Keratinocyte (primary cell): Measurements from ENCODE around the gene RANBP10. TPM values are rescaled to one million over a fixed set of nuclear protein-coding genes. Genes with fewer than 3 reads are reported as not detected.

Experiments
- DNase-seq: peaks from one replicate; pipeline ENCODE4 v3.0.0-alpha.2; 2011; ENCODE audit warnings: low read depth, missing footprints, low spot score
- FAIRE-seq: peaks from 2 replicates; lab custom pipeline; 2011; peaks lifted over from hg19 to GRCh38; lab: Jason Lieb, UNC
- H2AFZ ChIP-seq: 2 replicates; pipeline ENCODE4 v1.6.0; 2012; ENCODE audit warnings: low read length, control low read depth, inconsistent platforms; ENCODE audit not compliant: control insufficient read depth
- H3K27ac ChIP-seq: 2 replicates; pipeline ENCODE4 v1.5.1; 2011; ENCODE audit warnings: low read length; ENCODE audit not compliant: control insufficient read depth, insufficient read depth
- H3K27me3 ChIP-seq: 3 replicates; pipeline ENCODE4 v1.6.0; 2011; ENCODE audit warnings: low read length; ENCODE audit not compliant: control insufficient read depth, insufficient read depth; ENCODE audit errors: extremely low read depth
- H3K36me3 ChIP-seq, 2 experiments: 2 replicates in 1 of 2; 3 replicates in 1 of 2; pipeline ENCODE4 v1.5.1; 2011; ENCODE audit warnings: low read length in 2 of 2, mild to moderate bottlenecking in 1 of 2; ENCODE audit not compliant: control insufficient read depth in 2 of 2, insufficient read depth in 2 of 2; ENCODE audit errors: extremely low read depth in 1 of 2
- H3K4me1 ChIP-seq: 3 replicates; pipeline ENCODE4 v1.5.1; 2011; ENCODE audit warnings: low read length; ENCODE audit not compliant: control insufficient read depth, insufficient read depth; ENCODE audit errors: extremely low read depth
- H3K4me2 ChIP-seq: 3 replicates; pipeline ENCODE4 v1.6.0; 2011; ENCODE audit warnings: low read depth, low read length; ENCODE audit not compliant: control insufficient read depth, insufficient read depth; ENCODE audit errors: extremely low read depth
- H3K4me3 ChIP-seq, 3 experiments: fragments of 200-600 bp in 1 of 3; sonication (generic) in 1 of 3; 2 replicates in 2 of 3; 3 replicates in 1 of 3; pipeline ENCODE4 v1.5.1; 2011 to 2016; ENCODE audit warnings: low read length in 3 of 3, mild to moderate bottlenecking in 3 of 3, control low read depth in 2 of 3, inconsistent platforms in 1 of 3, low read depth in 1 of 3, mixed read lengths in 1 of 3, mixed run types in 1 of 3, moderate library complexity in 1 of 3; ENCODE audit not compliant: control insufficient read depth in 2 of 3, insufficient read depth in 2 of 3; ENCODE audit errors: extremely low read depth in 1 of 3
- H3K79me2 ChIP-seq: 2 replicates; pipeline ENCODE4 v1.6.0; 2012; ENCODE audit warnings: low read length; ENCODE audit not compliant: control insufficient read depth, insufficient read depth
- H3K9ac ChIP-seq: 3 replicates; pipeline ENCODE4 v1.6.0; 2011; ENCODE audit warnings: low read length; ENCODE audit not compliant: control insufficient read depth, insufficient read depth; ENCODE audit errors: extremely low read depth
- H3K9me1 ChIP-seq: 3 replicates; pipeline ENCODE4 v1.6.0; 2011; ENCODE audit warnings: low read length; ENCODE audit not compliant: control insufficient read depth, insufficient read depth; ENCODE audit errors: extremely low read depth
- H3K9me3 ChIP-seq: 2 replicates; pipeline ENCODE4 v1.5.1; 2012; ENCODE audit warnings: low read depth, low read length; ENCODE audit not compliant: control insufficient read depth
- H4K20me1 ChIP-seq: 3 replicates; pipeline ENCODE4 v1.6.0; 2011; ENCODE audit warnings: low read length; ENCODE audit not compliant: control insufficient read depth, insufficient read depth; ENCODE audit errors: extremely low read depth
- CTCF ChIP-seq, 3 experiments: IDR thresholded peaks in 1 of 3; conservative IDR thresholded peaks in 1 of 3; optimal IDR thresholded peaks in 1 of 3; 2 replicates in 2 of 3; 3 replicates in 1 of 3; pipeline versions ENCODE3 to v1.5.1; 2011; ENCODE audit warnings: low read length in 3 of 3, mild to moderate bottlenecking in 3 of 3, moderate library complexity in 2 of 3, control low read depth in 1 of 3, inconsistent platforms in 1 of 3; ENCODE audit not compliant: insufficient read depth in 2 of 3; ENCODE audit errors: extremely low read depth in 1 of 3
- EZH2 ChIP-seq: IDR thresholded peaks from one replicate; pipeline ENCODE4 v1.6.1; 2012; ENCODE audit warnings: inconsistent platforms, mild to moderate bottlenecking, low read length, moderate library complexity
- dilution Hi-C: fragments of 300-500 bp; cut with MboI; formaldehyde crosslinking; loops from one replicate; pipeline ENCODE4 v1.7.0; 2020; ENCODE audit warnings: low sequenced_read_pairs; ENCODE audit not compliant: extremely low pct_ligation_motif_present
- polyA plus RNA-seq, 5 experiments: library from polyadenylated mRNA; depleted of rRNA in 3 of 5; stranded (reverse) in 3 of 5; stranded (forward) in 1 of 5; unstranded in 1 of 5; fragments of >200 nt; gene quantifications; 1 replicate in 1 of 5; 2 replicates in 3 of 5; 3 replicates in 1 of 5; pipeline versions ENCODE4 v1.2.1 to v1.2.3, GENCODE V29; 2011 to 2012; ENCODE audit warnings: missing spikeins in 2 of 5, low read depth in 1 of 5, low replicate concordance in 1 of 5
- small RNA-seq, 3 experiments: library from RNA; depleted of rRNA; stranded (forward); fragments of <200 nt; gene quantifications; one replicate each; pipeline ENCODE3, GENCODE V24; 2012; ENCODE audit warnings: low read depth in 3 of 3, low replicate concordance in 1 of 3; ENCODE audit not compliant: insufficient read length in 3 of 3

RANBP10 gene
- polyA plus RNA-seq, 1 donor (not counting 4 experiments of a cell fraction or from before 2014, with no cell fraction given) = 9.5 TPM

DNA sequence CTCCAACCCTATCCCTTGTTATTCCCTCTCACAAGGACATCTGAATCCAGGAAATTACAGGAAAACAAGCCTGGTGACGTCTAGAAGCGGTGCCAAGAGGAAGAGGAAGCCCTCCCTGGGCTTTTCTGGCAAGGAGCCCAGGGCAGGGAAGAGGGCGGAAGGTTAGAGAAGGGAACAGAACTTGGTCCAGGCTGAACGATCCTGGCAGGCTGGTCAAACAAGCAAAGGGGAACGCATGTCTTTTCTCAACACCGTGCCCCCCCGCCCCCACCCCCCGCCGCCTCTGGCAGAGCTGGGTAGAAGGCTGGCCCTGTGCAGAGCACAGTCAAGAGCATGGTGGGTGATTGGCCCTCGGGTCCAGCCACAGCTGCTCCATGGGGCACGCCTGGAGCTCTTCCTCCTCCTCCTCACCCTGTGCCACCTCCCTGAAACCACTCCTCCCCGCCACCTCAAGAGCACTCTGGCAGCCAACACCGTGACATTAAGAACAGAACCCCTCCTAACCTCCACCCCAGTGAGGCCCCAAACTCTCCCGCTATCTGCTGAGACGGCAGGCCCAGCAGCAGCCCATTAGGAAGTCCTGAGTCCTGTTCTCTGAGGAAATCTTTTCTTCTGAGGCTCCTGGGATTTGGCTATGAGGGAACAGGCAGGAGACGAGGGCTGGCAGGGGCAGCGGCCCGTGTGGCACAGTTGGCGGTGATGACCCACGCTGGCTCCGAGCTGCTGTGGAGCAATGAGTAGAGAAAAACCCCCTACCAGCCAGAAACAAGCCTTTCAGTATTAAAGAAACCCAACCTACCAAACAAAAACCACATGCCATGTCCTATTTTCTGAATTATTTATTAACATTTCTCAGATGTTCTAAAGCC lies 132.4 kb downstream of the RANBP10 start:
- peaks cover 0 to 3% of the 10 kb centered on the region in 2 experiments for H3K36me3 ChIP-seq
- H3K4me1 ChIP-seq = peaks cover 13% of the 10 kb centered on the region
- H2AFZ ChIP-seq = no peak overlapping the region
- dilution Hi-C loops = no loop called here
- H3K9me1 ChIP-seq = no peaks in the 10 kb centered on the region
- no peaks in the 10 kb centered on the region for H3K27me3 ChIP-seq
- FAIRE-seq = peak; percentile 61
- H3K4me3 ChIP-seq = no peak overlapping the region
- no peak overlapping the region for H3K9ac ChIP-seq
- H3K4me2 ChIP-seq = no peak overlapping the region
- no peaks in the 10 kb centered on the region for H4K20me1 ChIP-seq
- no peak overlapping the region for H3K27ac ChIP-seq
- DNase-seq = no peak
- H3K79me2 ChIP-seq = no peaks in the 10 kb centered on the region
- TF ChIP-seq CTCF (optimal IDR thresholded peaks at IDR 0.05 in 1 of 3, IDR thresholded peaks at IDR 0.05 in 1 of 3, conservative IDR thresholded peaks at IDR 0.05 in 1 of 3; ENCODE audit: extremely low read depth in 1 of 3, insufficient read depth in 2 of 3, low read length in 3 of 3) = no peak
- no peak for TF ChIP-seq EZH2
- H3K9me3 ChIP-seq = no peaks in the 10 kb centered on the region

Small RNAs within 50 kb of the gene (small RNA-seq; reads per million reads assigned to genes)
- 0 reads per million in 3 experiments for gene AC040162.2

Other genes starting within 250 kb of the RANBP10 start
- 15.2 to 31.7 TPM (median 21.4 TPM) in 3 replicates for gene CTCF, start 244.0 kb downstream of the RANBP10 start, polyA plus RNA-seq
- 0.06 to 0.12 TPM in 2 of 3 replicates, not detected in the other for gene CARMIL2, start 161.4 kb downstream of the RANBP10 start, polyA plus RNA-seq
- gene ACD, start 146.3 kb downstream of the RANBP10 start, polyA plus RNA-seq = 12.9 to 16.7 TPM (median 13.2 TPM) in 3 replicates
- 0.05 to 0.23 TPM (median 0.20 TPM) in 3 replicates for gene PARD6A, start 145.6 kb downstream of the RANBP10 start, polyA plus RNA-seq
- gene ENKD1, start 139.8 kb downstream of the RANBP10 start, polyA plus RNA-seq = 4.3 to 4.6 TPM (median 4.4 TPM) in 3 replicates
- 0.10 to 0.24 TPM (median 0.17 TPM) in 3 replicates for gene C16orf86, start 139.7 kb downstream of the RANBP10 start, polyA plus RNA-seq
- 13.2 to 19.3 TPM (median 13.8 TPM) in 3 replicates for gene GFOD2, start 87.2 kb downstream of the RANBP10 start, polyA plus RNA-seq
- 0.43 to 1.5 TPM (median 0.54 TPM) in 3 replicates for gene TSNAXIP1, start 329 bp upstream of the RANBP10 start, polyA plus RNA-seq
- gene THAP11, start 35.8 kb upstream of the RANBP10 start, polyA plus RNA-seq = 9.2 to 13.1 TPM (median 11.8 TPM) in 3 replicates
- 173 to 569 TPM (median 189 TPM) in 3 replicates for gene NUTF2, start 40.4 kb upstream of the RANBP10 start, polyA plus RNA-seq
- gene CENPT, start 41.1 kb upstream of the RANBP10 start, polyA plus RNA-seq = 30.1 to 57.1 TPM (median 41.3 TPM) in 3 replicates
- gene EDC4, start 66.5 kb upstream of the RANBP10 start, polyA plus RNA-seq = 16.7 to 28.0 TPM (median 25.4 TPM) in 3 replicates
- gene NRN1L, start 78.3 kb upstream of the RANBP10 start, polyA plus RNA-seq = not detected in 3 replicates
- 10.7 to 19.5 TPM (median 13.7 TPM) in 3 replicates for gene PSKH1, start 86.7 kb upstream of the RANBP10 start, polyA plus RNA-seq
- gene CTRL, start 125.3 kb upstream of the RANBP10 start, polyA plus RNA-seq = 0.10 to 0.46 TPM (median 0.33 TPM) in 3 replicates
- gene PSMB10, start 130.3 kb upstream of the RANBP10 start, polyA plus RNA-seq = 9.3 to 19.7 TPM (median 11.1 TPM) in 3 replicates
- 6.5 to 11.6 TPM (median 10.5 TPM) in 3 replicates for gene LCAT, start 137.6 kb upstream of the RANBP10 start, polyA plus RNA-seq
- 59.3 to 72.2 TPM (median 65.4 TPM) in 3 replicates for gene SLC12A4, start 162.1 kb upstream of the RANBP10 start, polyA plus RNA-seq
- gene DPEP3, start 173.9 kb upstream of the RANBP10 start, polyA plus RNA-seq = 0.04 TPM in 1 of 3 replicates, not detected in the others
- gene DPEP2, start 192.9 kb upstream of the RANBP10 start, polyA plus RNA-seq = 0.04 to 0.12 TPM in 2 of 3 replicates, not detected in the other
- 0.05 TPM in 1 of 3 replicates, not detected in the others for gene DPEP2NB, start 209.4 kb upstream of the RANBP10 start, polyA plus RNA-seq
- gene DDX28, start 216.7 kb upstream of the RANBP10 start, polyA plus RNA-seq = 12.8 to 15.7 TPM (median 14.2 TPM) in 3 replicates
- 17.8 to 30.7 TPM (median 22.9 TPM) in 3 replicates for gene DUS2, start 216.7 kb upstream of the RANBP10 start, polyA plus RNA-seq